Omental fat pad (tissue), 4 donors: ENCODE measurements around the gene HOXC13. TPM values are rescaled to one million over a fixed set of nuclear protein-coding genes. Genes with fewer than 3 reads are reported as not detected.

Experiments
- ATAC-seq: fragments of 150-250 bp; one replicate; pipeline ENCODE4 v1.9.1; 2016; ENCODE audit warnings: mild to moderate bottlenecking, moderate library complexity; ENCODE audit not compliant: low FRiP score
- DNase-seq: peaks from one replicate; pipeline ENCODE4 v3.0.0-alpha.2; 2019; ENCODE audit warnings: low spot score
- total RNA-seq, 4 donors: library from RNA; depleted of rRNA; stranded (reverse); fragments of >200 nt; gene quantifications; one replicate each; pipeline ENCODE4 v1.1.0, GENCODE V29; 2016
- TF ChIP-seq, protein P1 (sequence below), 3 donors: fragments of 450-650 bp; IDR thresholded peaks; one replicate each; pipeline ENCODE4 v1.5.1; 2016 to 2017; ENCODE audit warnings: antibody characterized with exemption in 3 of 3, mild to moderate bottlenecking in 3 of 3, moderate library complexity in 2 of 3

HOXC13 gene
- total RNA-seq, 4 donors from 2014 or later, result not detected

DNA sequence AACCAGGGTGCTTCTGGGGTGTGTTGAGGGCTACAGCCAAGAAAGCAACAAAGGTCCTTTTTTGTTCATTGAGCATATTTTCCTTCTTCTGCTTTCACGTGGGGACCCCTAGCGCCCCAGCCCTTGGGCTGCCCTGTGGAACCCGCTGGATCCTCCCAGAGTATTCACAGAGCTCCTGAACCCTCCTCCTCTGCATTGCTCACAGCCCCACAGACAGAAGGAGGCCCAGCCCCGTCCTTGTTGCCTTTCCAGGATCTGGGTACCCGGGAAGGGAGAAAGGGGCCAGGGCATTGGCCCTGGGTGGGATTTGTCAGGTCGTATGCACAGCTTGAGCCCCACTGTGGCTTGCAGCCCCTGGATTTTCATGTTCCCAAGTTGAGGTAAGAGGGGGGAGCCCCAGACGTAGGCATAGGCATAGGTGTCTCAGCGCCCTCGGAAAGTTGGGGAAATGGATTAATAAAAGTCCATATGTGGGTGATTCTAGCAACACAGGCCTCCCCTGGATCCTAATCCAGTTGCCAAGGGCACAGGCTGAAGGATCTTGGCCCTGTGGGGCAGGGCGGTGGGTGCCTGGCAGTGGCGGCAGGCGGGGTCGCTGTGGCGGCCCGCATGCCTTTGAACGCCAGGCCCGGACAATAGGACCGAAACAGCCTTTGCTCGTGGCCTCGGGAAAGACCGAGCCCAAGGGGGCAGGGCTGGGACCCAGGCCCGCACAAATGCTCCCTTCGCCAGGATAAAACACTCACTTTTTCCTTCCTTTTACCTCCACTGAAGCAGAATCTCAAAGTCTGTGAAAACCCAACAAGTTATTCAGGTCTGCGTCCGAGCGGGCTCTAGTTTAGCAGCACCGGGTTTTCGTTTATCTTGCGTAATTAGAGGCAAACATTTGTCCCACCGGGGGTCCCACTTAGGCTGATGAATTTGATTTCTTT, 43.3 kb downstream of the HOXC13 start:
- ATAC-seq, result no peak
- no peak for DNase-seq
- TF ChIP-seq, protein P1, sequence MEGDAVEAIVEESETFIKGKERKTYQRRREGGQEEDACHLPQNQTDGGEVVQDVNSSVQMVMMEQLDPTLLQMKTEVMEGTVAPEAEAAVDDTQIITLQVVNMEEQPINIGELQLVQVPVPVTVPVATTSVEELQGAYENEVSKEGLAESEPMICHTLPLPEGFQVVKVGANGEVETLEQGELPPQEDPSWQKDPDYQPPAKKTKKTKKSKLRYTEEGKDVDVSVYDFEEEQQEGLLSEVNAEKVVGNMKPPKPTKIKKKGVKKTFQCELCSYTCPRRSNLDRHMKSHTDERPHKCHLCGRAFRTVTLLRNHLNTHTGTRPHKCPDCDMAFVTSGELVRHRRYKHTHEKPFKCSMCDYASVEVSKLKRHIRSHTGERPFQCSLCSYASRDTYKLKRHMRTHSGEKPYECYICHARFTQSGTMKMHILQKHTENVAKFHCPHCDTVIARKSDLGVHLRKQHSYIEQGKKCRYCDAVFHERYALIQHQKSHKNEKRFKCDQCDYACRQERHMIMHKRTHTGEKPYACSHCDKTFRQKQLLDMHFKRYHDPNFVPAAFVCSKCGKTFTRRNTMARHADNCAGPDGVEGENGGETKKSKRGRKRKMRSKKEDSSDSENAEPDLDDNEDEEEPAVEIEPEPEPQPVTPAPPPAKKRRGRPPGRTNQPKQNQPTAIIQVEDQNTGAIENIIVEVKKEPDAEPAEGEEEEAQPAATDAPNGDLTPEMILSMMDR (IDR thresholded peaks at IDR 0.05), result no peak

DNA sequence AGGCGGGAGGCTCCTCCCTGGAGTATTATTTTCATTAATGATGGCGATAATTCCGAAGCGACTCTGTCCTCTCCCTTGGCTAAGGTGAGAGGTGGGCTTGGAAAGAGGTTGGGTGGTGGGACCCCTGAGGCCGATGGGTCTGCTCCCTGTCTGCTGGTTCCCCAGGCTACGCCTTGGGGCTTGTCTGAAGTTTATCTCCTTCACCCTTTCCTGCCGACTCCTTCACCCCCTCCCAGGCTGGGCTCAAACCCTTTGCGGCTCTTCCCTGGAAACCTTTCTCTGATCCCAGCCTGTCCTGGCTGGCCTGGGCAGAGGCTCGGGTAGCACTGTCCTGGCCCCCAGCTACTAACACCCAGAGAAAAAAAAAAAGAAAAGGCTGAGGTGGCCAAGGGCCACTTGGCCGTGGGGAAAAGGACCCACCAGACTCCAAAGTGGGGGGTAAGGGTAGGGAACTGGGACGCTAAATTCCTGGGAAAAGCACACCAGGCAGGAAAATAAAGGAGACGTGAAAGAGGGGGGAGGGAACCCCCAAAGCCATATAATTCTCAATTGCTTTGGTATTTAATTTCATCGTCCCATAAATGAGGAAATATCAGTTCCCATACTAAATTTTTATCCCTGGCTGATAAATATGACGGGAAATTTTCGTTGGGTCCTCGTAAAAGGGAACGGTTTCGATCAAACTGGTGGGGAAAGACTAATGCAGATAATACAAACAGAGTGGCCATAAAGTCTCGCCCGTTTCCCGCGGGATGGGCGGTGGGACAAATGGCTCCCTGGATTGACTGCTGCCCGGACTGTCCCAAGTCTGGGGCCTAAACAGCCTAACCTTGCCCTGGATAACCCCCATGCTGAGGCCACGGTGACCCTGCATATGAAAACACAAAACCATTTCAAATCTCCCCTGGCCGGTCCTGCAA, 44.3 kb downstream of the HOXC13 start:
- no peak for DNase-seq
- TF ChIP-seq, protein P1 (IDR thresholded peaks at IDR 0.05), result no peak
- ATAC-seq, result no peak

DNA sequence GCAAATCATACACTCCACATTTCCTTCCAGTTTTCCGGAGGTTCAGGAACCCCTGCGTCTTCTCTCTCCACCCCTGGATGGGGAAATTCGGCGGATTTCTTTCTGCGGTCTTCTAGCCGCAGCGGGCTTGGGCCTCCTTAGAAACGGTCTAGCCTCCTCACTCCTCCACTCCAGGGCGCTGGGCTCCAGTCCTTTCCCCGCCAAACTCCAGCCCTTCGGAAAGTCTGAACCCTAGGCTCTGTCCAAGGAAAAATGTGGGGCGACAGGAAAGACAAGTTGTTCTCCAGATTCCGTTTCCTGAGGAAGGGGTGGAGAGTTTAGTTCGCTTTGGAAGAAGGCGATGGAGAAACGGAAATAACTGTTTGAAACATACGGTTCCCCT, 44.9 kb downstream of the HOXC13 start:
- ATAC-seq, result no peak
- DNase-seq, result no peak
- TF ChIP-seq, protein P1 (IDR thresholded peaks at IDR 0.05), result no peak

DNA sequence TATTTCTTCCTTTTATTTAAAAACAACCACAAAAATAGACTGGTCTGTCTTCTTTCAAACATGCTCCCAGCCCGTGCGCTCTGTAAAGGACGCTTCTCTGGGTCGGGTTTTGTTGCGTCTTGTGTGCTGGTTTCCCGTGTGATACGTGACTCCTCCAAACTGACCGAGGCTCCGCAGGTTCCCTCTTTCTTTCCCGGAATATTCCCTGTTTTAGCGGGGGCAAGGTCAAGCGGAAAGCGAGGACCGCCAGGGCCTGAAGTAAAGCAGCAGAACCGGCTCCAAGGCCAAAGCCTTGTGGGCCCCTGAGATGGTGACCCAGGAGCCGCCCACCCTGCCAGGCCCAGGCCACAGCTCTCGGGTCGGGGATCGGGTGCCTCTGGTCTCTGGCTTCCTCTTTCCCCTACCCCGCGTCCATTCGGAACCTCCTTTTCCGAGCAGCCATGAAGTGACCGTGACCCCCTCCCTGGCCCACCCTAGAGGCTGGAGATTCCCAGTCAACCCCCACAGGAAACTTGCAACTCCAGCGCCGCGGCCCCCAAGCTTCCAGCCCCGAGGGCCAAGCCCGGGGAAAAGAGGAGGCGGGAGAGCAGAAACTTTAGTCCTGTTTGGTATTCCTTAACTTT, 45.4 kb downstream of the HOXC13 start:
- ATAC-seq (no peak), DNase-seq (no peak)
- TF ChIP-seq, protein P1 (IDR thresholded peaks at IDR 0.05), result no peak

DNA sequence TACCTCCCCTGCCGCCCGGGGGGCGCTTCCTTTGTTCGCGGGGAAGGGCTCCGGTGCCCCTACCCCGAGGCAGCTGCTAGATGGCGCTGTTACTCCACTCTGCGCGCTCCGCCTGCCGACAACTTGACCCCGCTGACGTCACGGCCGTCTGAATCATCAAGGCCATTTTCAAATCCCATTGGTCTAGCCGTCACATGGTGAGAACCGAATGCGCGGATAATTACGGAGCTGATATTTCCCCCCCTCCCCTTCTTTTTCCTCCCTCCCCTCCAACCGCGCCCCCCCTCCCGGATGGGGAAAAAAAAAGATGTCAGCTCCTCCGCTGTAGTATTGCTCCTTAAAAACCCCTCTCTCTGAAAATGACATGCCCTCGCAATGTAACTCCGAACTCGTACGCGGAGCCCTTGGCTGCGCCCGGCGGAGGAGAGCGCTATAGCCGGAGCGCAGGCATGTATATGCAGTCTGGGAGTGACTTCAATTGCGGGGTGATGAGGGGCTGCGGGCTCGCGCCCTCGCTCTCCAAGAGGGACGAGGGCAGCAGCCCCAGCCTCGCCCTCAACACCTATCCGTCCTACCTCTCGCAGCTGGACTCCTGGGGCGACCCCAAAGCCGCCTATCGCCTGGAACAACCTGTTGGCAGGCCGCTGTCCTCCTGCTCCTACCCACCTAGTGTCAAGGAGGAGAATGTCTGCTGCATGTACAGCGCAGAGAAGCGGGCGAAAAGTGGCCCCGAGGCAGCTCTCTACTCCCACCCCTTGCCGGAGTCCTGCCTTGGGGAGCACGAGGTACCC, 46.5 kb downstream of the HOXC13 start, which contains the start of gene HOXC10:
TSS of gene HOXC10 (plus strand) at position 246 of the 791 bp plus-strand sequence. CDS start at position 360, 114 bp downstream.
- DNase-seq (peak; percentile 91), ATAC-seq (peak; percentile 59)
- TF ChIP-seq, protein P1 (IDR thresholded peaks at IDR 0.05), result no peak

DNA sequence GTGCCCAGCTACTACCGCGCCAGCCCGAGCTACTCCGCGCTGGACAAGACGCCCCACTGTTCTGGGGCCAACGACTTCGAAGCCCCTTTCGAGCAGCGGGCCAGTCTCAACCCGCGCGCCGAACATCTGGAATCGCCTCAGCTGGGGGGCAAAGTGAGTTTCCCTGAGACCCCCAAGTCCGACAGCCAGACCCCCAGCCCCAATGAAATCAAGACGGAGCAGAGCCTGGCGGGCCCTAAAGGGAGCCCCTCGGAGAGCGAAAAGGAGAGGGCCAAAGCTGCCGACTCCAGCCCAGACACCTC, 47.0 kb downstream of the HOXC13 start:
- DNase-seq (no peak), ATAC-seq (no peak)
- TF ChIP-seq, protein P1 (IDR thresholded peaks at IDR 0.05), result no peak
